COLO668 (cell line): Measurements from ENCODE around the gene OSBPL5.
A peak's percentile ranks its signal among the peaks of the same experiment; 100 is the strongest.
"Not testable (repeated sequence)": the region's sequence is repeated elsewhere in the genome, so short reads cannot be mapped to it uniquely, and the experiment has no call there.

Source experiments
- DNase-seq: peaks from one replicate; lab custom pipeline; 2025; ENCODE audit not compliant: unreplicated experiment; lab: John Stamatoyannopoulos, UW

Gene OSBPL5

DNA sequence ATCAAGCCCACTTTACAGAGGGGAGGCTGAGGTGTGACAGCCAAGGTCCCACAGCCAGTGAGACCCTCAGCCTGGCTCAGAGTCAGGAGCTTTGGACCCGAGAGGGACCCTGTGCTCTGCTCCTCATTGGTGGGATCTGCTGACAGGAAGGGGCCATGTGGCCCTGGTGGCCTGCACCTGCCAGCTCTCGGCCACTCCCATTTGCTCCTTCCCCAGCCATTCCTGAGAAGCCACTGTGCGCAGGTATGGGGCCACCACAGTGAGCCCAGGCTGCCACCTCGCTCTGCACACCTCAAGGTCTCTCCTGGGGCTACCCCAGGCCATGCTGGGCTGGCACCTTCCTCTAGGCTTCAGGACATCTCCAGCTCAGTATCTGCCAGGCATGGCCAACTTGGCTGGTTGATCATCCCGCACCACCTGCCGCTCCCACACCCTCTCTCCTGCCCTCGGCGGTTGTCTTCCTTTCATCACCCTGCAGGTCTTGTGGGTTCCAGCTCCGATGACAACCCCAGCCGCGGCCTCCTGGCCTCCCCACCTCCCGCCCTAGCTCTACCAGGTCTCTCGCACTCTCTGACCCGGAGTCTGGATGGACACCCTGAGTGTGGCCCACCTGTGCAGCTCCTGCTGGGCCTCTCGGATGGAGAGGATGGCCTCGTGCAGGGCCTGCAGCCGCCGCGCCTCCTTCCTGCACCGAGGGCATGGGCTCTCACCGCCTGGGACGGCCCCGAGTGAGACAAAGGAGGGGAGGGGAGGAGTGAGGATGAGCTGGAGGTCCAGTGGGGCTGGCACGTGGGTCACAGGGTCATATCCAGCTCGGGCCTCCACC is 75.7 kb downstream of the OSBPL5 start:
- peak; percentile 18 for DNase-seq

GRCh38 chr11:3088806-3089205 is 76.3 kb downstream of the OSBPL5 start:
- DNase-seq, result peak; percentile 18

GRCh38 chr11:3087821-3088800 is 77.0 kb downstream of the OSBPL5 start:
- DNase-seq, result no peak

DNA sequence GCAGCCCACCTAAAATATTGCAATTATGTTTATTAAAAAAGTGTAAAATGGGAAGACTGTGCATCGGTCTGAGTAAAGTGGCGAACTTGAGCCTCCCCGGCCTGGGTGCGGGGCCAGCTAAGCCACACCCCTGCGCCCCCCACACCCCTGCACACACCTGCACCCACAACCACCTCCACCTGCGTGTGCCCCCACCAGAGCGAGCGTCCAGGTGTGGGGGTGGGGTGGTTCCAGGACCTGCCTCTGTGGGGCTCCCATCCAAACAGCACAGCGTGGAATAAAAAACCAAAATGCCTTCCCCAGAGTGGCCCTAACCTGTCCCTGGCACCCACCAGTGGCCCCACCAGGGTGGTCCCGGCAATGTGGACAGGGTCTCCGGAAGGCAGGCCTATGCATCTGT is 77.7 kb downstream of the OSBPL5 start:
- no peak for DNase-seq

GRCh38 chr11:3086671-3087150 is 78.4 kb downstream of the OSBPL5 start:
- no peak for DNase-seq

GRCh38 chr11:3086114-3086513 is 79.0 kb downstream of the OSBPL5 start:
- no peak for DNase-seq

GRCh38 chr11:3085052-3085451 is 80.1 kb downstream of the OSBPL5 start:
- DNase-seq, result no peak

GRCh38 chr11:3083321-3083720 is 81.8 kb downstream of the OSBPL5 start:
- DNase-seq, result no peak

DNA sequence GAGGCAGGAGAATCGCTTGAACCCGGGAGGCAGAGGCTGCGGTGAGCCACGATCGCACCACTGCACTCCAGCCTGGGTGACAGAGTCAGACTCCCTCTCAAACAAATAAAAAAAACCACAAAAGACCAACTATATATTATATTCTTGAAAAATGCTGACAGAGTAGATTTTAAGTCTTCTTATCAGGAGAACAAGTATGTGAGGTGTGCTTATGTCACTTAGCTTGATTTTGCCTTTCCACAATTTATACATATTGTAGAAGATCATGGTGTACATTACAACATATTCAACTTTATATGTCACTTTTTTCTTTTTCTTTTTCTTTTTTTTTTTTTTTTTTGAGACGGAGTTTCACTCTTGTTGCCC is 83.7 kb downstream of the OSBPL5 start:
- no peak for DNase-seq

GRCh38 chr11:3080733-3081385 is 84.3 kb downstream of the OSBPL5 start:
- no peak for DNase-seq

DNA sequence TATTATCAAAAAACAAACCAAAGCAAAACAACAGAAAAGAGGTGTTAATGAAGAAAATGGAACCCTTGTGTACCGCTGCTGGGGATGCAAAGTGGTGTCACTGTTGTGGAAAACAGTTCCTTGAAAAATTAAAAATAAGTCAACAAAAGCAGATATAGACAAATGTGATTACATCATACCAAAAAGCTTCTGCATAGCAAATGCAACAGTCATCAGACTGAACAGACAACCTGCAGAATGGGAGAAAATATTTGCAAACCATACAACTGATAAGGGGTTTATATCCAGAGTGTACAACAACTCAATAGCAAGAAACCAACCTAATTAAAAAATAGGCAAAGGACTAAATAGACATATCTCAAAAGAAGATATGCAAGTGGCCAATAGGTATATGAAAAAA is 85.0 kb downstream of the OSBPL5 start:
- DNase-seq, result no peak

- DNase-seq, result no peak
Observed at GRCh38 chr11:3077846-3078440, 87.2 kb downstream of the OSBPL5 start.

GRCh38 chr11:3077189-3077836 is 87.8 kb downstream of the OSBPL5 start:
- DNase-seq, result no peak

DNA sequence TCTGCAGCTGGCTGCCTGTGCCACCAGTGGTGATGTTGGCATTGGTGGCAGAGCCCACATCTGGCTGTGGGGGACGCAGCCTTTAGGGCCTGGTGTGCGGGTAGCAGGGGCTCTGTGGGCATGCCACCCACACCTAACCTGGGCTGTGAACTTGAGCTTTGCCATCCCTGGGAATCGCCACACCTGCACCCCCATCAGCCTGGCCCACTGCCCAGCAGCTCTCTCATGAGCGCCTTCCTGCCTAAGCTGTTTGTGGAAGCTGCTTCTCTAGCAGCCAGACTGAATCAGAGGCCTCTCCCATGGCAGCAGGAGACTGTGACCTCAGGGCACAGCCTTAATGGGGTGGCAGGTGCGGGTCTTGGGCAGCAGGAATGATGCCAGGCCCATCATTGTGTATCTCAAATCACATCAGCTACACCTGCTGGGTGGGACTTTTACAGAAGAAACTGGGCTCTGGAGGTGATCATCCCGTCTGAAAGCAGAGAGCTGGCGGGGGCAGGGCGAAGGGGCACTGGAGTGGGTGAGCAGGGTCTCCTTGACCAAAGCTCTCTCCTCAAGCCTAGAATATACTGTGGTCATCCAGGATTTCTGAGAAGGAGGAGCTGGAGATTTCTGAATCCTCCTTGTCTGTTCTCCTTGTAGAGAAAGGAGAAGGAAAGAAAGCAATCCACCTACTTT is 90.1 kb downstream of the OSBPL5 start:
- peak; percentile 64 for DNase-seq

DNA sequence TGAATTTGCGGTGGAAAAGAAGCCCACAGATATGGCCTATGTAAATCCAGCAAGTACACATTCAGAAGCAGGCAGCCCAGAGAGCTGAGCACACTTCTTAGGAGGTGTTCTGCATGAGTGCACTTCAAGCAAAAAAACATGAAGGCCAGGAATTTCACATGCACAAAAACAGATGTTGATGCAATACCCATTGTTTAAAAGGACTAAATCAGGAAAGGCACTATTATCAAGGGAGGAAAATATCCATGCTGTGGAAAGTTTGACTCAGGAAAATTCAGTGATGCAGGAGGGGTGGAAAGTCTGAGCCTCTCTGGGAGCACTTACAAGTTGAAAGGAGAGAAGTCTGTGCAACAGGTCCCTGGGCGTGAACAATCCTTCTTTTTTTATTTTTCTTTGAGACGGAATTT is 92.1 kb downstream of the OSBPL5 start:
- DNase-seq, result no peak

GRCh38 chr11:3069425-3069824 is 95.7 kb downstream of the OSBPL5 start:
- no peak for DNase-seq

- DNase-seq, result not testable (repeated sequence)
Observed at GRCh38 chr11:3066308-3066707, 98.8 kb downstream of the OSBPL5 start.

- not testable (repeated sequence) for DNase-seq
Observed at GRCh38 chr11:3064709-3065108, 100.4 kb downstream of the OSBPL5 start.

DNA sequence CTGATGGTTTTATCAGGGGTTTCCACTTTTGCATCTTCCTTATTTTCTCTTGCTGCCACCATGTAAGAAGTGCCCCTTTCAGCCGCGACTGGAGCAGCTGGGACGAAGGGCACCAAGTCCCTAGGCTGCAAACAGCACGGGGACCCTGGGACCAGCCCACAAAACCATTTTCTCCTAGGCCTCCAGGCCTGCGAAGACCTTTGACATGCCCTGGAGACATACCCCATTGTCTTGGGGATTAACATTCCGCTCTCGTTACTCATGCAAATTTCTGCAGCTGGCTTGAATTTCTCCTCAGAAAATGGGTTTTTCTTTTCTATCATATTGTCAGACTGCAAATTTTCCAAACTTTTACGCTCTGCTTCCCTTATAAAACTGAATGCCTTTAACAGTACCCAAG is 101.2 kb downstream of the OSBPL5 start:
- not testable (repeated sequence) for DNase-seq

- DNase-seq, result not testable (repeated sequence)
Observed at GRCh38 chr11:3063432-3063831, 101.7 kb downstream of the OSBPL5 start.
